Peyer's patch (tissue), 4 donors: ENCODE results near the gene ARHGAP12.

Experiments used
- POLR2A ChIP-seq, 2 donors: fragments of 450-650 bp; IDR thresholded peaks; one replicate each; pipeline ENCODE4 v1.5.1; 2017; ENCODE audit warnings: antibody characterized with exemption in 2 of 2, mild to moderate bottlenecking in 2 of 2, moderate library complexity in 2 of 2
- TF ChIP-seq, protein P1 (sequence below), 6 experiments: fragments of 450-650 bp in 4 of 6; fragments of 200-600 bp in 2 of 6; sonication (generic) in 1 of 6; IDR thresholded peaks; one replicate each; pipeline ENCODE4 v1.5.1; 2017 to 2019; ENCODE audit warnings: antibody characterized with exemption in 6 of 6, mild to moderate bottlenecking in 3 of 6, moderate library complexity in 1 of 6

GRCh38 chr10:31885971-31886370, 42.7 kb downstream of the ARHGAP12 start:
- TF ChIP-seq, protein P1, sequence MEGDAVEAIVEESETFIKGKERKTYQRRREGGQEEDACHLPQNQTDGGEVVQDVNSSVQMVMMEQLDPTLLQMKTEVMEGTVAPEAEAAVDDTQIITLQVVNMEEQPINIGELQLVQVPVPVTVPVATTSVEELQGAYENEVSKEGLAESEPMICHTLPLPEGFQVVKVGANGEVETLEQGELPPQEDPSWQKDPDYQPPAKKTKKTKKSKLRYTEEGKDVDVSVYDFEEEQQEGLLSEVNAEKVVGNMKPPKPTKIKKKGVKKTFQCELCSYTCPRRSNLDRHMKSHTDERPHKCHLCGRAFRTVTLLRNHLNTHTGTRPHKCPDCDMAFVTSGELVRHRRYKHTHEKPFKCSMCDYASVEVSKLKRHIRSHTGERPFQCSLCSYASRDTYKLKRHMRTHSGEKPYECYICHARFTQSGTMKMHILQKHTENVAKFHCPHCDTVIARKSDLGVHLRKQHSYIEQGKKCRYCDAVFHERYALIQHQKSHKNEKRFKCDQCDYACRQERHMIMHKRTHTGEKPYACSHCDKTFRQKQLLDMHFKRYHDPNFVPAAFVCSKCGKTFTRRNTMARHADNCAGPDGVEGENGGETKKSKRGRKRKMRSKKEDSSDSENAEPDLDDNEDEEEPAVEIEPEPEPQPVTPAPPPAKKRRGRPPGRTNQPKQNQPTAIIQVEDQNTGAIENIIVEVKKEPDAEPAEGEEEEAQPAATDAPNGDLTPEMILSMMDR (IDR thresholded peaks at IDR 0.05) = no peak
- no peak for TF ChIP-seq POLR2A (IDR thresholded peaks at IDR 0.05)
